Measurements from ENCODE around the gene SYAP1. TPM values are rescaled to one million over a fixed set of nuclear protein-coding genes. Genes with fewer than 3 reads are reported as not detected.
"Not testable (repeated sequence)": the region's sequence is repeated elsewhere in the genome, so short reads cannot be mapped to it uniquely, and the experiment has no call there.

The SYAP1 gene
- polyA plus RNA-seq, 1 donor = 31.3 TPM

DNA sequence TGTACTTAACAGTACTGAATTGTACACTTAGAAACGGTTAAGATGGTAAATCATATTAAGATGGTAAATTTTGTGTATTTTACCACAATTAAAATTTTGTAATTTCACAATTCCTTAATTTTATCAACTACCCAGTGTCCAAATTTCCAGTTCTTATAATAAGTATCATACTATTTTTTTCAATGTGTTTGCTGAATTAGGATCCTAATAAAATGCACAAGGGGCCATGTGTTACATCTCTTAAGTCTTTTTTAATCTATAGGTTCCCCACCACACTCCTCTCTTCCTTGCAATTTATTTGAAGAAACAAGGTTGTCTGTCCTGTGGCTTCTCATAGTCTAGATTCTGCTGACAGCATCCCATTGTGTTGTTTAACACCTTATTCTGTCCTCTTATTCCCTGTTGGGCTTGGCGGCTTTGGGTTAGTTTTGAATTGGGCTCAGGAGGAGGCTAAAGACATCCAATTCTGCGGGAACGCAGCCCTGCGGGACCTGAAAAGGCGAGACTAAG is 533 bp upstream of the SYAP1 start:
- no peak for DNase-seq
- H3K4me3 ChIP-seq (ENCODE audit: low read length) = peak overlapping the region; percentile 95
- H3K36me3 ChIP-seq (ENCODE audit: control insufficient read depth, insufficient read depth, low read length) = no peaks in the 10 kb centered on the region
- no peaks in the 10 kb centered on the region for H3K27me3 ChIP-seq (ENCODE audit: control insufficient read depth, insufficient read depth, low read length)
- peak overlapping the region; percentile 100 for H3K27ac ChIP-seq (ENCODE audit: low read length)
- WGBS (ENCODE audit: insufficient coverage, low lambda C conversion rate) = no CpG with 5 or more reads among the region's 6 CpGs
- H3K4me1 ChIP-seq (ENCODE audit: control insufficient read depth, insufficient read depth, low read length) = peaks cover 9% of the 10 kb centered on the region
- H3K9me3 ChIP-seq (ENCODE audit: control insufficient read depth, low read depth, low read length) = no peaks in the 10 kb centered on the region

DNA sequence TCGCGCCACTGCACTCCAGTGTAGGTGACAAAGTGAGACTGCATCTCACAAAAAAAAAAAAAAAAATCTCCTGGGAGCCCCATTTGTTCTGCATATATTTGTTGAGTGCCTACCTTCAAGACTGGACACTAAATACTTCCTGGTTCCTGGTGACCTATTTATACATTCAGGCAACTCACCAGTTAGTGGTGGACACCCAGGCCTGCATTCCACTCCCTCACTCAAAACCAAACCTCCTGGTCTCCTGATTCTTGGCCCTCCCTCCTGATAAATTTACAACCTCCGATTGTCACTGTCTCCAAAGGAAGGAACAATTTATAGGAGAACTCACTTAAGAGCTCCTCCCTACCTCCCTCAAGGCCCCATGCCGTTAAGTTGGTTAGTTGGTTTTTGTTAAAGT is 3.1 kb downstream of the SYAP1 start:
- WGBS (ENCODE audit: insufficient coverage, low lambda C conversion rate) = 60% methylated on average over 1 of the region's 4 CpGs
- H3K27me3 ChIP-seq (ENCODE audit: control insufficient read depth, insufficient read depth, low read length) = no peaks in the 10 kb centered on the region
- peaks cover 22% of the 10 kb centered on the region for H3K4me1 ChIP-seq (ENCODE audit: control insufficient read depth, insufficient read depth, low read length)
- peak overlapping the region; percentile 0 for H3K4me3 ChIP-seq (ENCODE audit: low read length)
- H3K36me3 ChIP-seq (ENCODE audit: control insufficient read depth, insufficient read depth, low read length) = no peaks in the 10 kb centered on the region
- no peak for DNase-seq
- no peaks in the 10 kb centered on the region for H3K9me3 ChIP-seq (ENCODE audit: control insufficient read depth, low read depth, low read length)
- peak overlapping the region; percentile 96 for H3K27ac ChIP-seq (ENCODE audit: low read length)

DNA sequence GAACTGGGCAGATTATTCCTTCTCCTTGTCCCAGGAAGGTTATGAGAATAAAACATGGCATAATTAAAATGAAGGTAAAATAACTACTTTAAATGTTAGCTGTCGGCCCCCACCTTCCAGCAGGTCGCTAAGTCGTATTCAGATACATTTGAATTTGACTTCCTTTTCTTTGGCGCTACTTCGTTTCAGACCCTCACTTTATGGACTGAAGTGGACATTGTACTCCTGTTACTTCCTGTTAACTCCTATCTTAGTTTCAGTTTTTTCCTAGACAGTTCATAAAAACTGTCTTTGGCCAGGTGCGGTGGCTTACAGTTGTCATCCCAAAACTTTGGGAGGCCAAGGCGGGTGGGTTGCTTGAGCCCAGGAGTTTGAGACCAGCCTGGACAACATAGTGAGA is 5.7 kb downstream of the SYAP1 start:
- peak; percentile 46 to 67 for DNase-seq
- peak overlapping the region; percentile 96 for H3K27ac ChIP-seq (ENCODE audit: low read length)
- no CpG with 5 or more reads among the region's 7 CpGs for WGBS (ENCODE audit: insufficient coverage, low lambda C conversion rate)

DNA sequence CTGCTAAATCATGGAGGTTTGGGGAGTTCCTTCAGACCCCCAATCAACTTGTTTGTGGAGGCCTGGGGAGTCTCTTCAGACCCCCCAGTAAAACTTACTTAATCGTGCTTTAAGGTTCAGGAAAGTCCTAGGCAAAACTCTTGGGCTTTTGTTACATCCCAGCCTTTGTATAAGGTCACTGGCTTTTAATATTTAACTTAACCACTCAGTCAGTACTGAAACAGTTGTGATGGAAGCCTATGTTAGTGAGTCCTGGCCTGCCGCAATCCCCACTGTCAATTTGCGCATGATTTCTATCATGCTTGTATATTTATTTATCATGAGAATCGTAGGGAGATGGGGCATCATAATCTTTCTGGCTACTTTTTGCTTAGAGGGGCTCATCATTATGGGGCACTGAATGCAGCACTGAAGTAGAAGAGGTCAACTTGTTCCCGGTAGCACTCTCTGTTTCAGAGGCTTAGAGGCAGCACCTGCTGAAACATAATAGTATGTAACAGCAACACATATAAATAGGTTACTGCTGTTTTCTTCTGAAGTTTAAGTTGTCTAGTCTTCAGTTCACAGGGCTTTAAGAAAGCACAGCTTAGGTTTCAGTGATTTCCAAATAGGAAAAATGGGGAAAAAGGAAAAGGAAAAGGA is 7.1 kb downstream of the SYAP1 start:
- Histone ChIP-seq H3K27ac (ENCODE audit: low read length) (peak overlapping the region; percentile 96), H3K4me1 (ENCODE audit: control insufficient read depth, insufficient read depth, low read length) (peaks cover 20% of the 10 kb centered on the region)
- DNase-seq = peak in 1 of 2 donors; percentile 61
- not testable (repeated sequence) for H3K36me3 ChIP-seq (ENCODE audit: control insufficient read depth, insufficient read depth, low read length); H3K27me3 ChIP-seq (ENCODE audit: control insufficient read depth, insufficient read depth, low read length); H3K4me3 ChIP-seq (ENCODE audit: low read length); H3K9me3 ChIP-seq (ENCODE audit: control insufficient read depth, low read depth, low read length)
- no CpG with 5 or more reads among the region's 5 CpGs for WGBS (ENCODE audit: insufficient coverage, low lambda C conversion rate)

More for the DNA sequence above, 5.7 kb downstream of the SYAP1 start:
- Histone ChIP-seq H3K9me3 (ENCODE audit: control insufficient read depth, low read depth, low read length) (no peaks in the 10 kb centered on the region), H3K27me3 (ENCODE audit: control insufficient read depth, insufficient read depth, low read length) (no peaks in the 10 kb centered on the region), H3K4me1 (ENCODE audit: control insufficient read depth, insufficient read depth, low read length) (peaks cover 24% of the 10 kb centered on the region), H3K4me3 (ENCODE audit: low read length) (no peak overlapping the region), H3K36me3 (ENCODE audit: control insufficient read depth, insufficient read depth, low read length) (no peaks in the 10 kb centered on the region)

DNA sequence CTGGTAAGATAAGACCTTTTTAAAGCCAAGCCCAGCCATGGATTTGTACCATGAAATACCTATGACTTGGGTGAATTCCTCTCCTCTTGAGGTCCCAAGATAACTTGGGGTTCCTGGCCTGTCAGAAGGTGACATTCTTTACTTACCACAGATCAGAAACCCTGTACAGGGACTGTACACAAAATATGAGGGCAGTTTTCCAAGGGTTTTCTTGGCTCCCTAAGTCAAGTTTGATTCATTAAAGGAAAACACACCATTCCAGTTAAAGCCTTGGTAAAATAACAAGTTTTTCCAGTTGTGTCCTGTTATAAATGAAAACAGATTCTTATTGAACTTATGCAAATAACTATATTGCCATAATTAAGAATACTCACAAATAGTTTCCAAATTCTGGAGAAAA is 8.2 kb downstream of the SYAP1 start:
- DNase-seq = no peak
- peak overlapping the region; percentile 56 for H3K27ac ChIP-seq (ENCODE audit: low read length)
- H3K9me3 ChIP-seq (ENCODE audit: control insufficient read depth, low read depth, low read length) = no peaks in the 10 kb centered on the region
- peaks cover 18% of the 10 kb centered on the region for H3K4me1 ChIP-seq (ENCODE audit: control insufficient read depth, insufficient read depth, low read length)
- no peaks in the 10 kb centered on the region for H3K27me3 ChIP-seq (ENCODE audit: control insufficient read depth, insufficient read depth, low read length)
- no peaks in the 10 kb centered on the region for H3K36me3 ChIP-seq (ENCODE audit: control insufficient read depth, insufficient read depth, low read length)
- H3K4me3 ChIP-seq (ENCODE audit: low read length) = no peak overlapping the region

DNA sequence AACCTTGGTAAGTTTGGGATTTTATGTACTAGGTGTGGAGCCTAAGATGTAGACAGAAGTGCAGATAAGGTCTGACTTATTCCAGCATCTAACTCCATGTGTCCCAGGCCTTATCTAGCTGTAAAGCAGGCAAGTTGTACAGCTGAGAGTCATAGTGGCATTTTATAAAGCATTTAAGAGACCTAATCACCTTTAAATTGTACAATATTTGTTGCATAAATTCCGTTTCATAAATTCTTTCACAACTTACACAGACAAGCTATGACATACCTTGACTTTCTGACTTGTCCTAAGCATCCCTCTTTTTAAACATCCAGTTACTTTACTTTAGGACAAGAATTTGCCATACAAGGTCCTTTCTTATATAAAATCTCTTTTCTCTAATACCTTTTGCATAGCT is 11.0 kb downstream of the SYAP1 start:
- Histone ChIP-seq H3K36me3 (ENCODE audit: control insufficient read depth, insufficient read depth, low read length) (peaks cover 3% of the 10 kb centered on the region), H3K9me3 (ENCODE audit: control insufficient read depth, low read depth, low read length) (no peaks in the 10 kb centered on the region), H3K27me3 (ENCODE audit: control insufficient read depth, insufficient read depth, low read length) (no peaks in the 10 kb centered on the region), H3K4me3 (ENCODE audit: low read length) (no peak overlapping the region), H3K4me1 (ENCODE audit: control insufficient read depth, insufficient read depth, low read length) (peaks cover 4% of the 10 kb centered on the region), H3K27ac (ENCODE audit: low read length) (no peak overlapping the region)
- no peak for DNase-seq
- WGBS (ENCODE audit: insufficient coverage, low lambda C conversion rate) = 100% methylated on average over 1 of the region's 1 CpG

DNA sequence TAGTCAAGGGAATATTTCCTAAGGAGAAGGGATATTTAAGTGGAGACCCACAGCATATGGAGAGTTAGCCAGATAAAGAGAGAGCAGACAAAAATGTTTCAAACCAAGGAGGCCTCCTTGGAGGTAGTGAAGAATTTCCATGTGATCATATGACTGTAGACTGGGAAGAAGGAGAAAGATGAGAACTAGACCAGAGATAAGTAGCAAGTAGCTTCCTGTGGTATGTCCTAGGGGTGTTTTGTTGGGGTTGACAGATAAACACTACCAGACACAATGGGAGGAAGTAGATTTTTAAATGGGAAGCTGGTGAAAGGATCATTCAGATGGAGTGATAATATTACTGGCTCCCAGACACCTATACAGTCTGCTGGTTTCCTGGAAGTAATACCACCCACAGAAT is 13.6 kb downstream of the SYAP1 start:
- H3K27me3 ChIP-seq (ENCODE audit: control insufficient read depth, insufficient read depth, low read length) = no peaks in the 10 kb centered on the region
- no peak overlapping the region for H3K4me3 ChIP-seq (ENCODE audit: low read length)
- no peaks in the 10 kb centered on the region for H3K9me3 ChIP-seq (ENCODE audit: control insufficient read depth, low read depth, low read length)
- H3K4me1 ChIP-seq (ENCODE audit: control insufficient read depth, insufficient read depth, low read length) = peaks cover 2% of the 10 kb centered on the region
- no peak overlapping the region for H3K27ac ChIP-seq (ENCODE audit: low read length)
- H3K36me3 ChIP-seq (ENCODE audit: control insufficient read depth, insufficient read depth, low read length) = peaks cover 22% of the 10 kb centered on the region
- DNase-seq = no peak

DNA sequence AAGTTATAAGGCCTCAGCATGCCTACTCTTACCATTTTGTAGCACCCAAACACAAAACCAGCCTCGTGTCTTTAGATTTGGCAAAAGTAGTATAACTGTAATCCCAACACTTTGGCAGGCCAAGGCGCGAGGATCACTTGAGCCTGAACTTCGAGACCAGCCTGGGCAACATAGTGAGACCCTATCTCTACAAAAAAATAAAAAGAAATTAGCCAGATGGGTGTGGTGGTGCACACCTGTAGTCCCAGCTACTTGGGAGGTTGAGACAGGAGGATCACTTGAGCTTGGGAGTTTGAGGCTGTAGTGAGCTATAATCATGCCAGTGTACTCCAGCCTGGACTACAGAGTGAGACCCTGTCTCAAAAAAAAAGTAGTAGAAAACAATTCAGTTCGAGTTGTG is 17.6 kb downstream of the SYAP1 start:
- Histone ChIP-seq H3K4me1 (ENCODE audit: control insufficient read depth, insufficient read depth, low read length) (no peaks in the 10 kb centered on the region), H3K27me3 (ENCODE audit: control insufficient read depth, insufficient read depth, low read length) (no peaks in the 10 kb centered on the region), H3K4me3 (ENCODE audit: low read length) (no peak overlapping the region), H3K36me3 (ENCODE audit: control insufficient read depth, insufficient read depth, low read length) (peaks cover 27% of the 10 kb centered on the region), H3K9me3 (ENCODE audit: control insufficient read depth, low read depth, low read length) (no peaks in the 10 kb centered on the region), H3K27ac (ENCODE audit: low read length) (no peak overlapping the region)
- DNase-seq = no peak
- no CpG with 5 or more reads among the region's 5 CpGs for WGBS (ENCODE audit: insufficient coverage, low lambda C conversion rate)

DNA sequence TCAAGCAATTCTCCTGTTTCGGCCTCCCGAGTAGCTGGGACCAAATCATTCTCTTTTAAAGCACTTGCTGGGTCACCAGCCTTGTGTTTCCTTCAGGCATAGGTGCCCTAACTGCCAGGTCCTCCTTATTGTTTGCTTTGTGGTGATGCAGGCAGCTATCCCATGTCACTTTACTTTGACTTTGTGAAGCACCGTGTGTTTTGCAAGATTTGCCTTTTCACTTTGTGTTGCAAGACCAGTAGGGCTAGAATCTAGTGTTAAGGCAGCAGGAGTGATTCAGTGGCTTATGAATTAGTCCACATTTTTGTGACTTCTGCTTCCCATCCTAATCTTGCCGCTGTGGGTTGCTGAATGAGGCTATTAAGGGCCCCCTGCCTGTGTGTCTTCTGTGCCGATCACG is 20.2 kb downstream of the SYAP1 start:
- WGBS (ENCODE audit: insufficient coverage, low lambda C conversion rate) = no CpG with 5 or more reads among the region's 6 CpGs
- Histone ChIP-seq H3K27me3 (ENCODE audit: control insufficient read depth, insufficient read depth, low read length) (no peaks in the 10 kb centered on the region), H3K36me3 (ENCODE audit: control insufficient read depth, insufficient read depth, low read length) (peaks cover 38% of the 10 kb centered on the region), H3K4me1 (ENCODE audit: control insufficient read depth, insufficient read depth, low read length) (no peaks in the 10 kb centered on the region), H3K9me3 (ENCODE audit: control insufficient read depth, low read depth, low read length) (no peaks in the 10 kb centered on the region), H3K4me3 (ENCODE audit: low read length) (no peak overlapping the region), H3K27ac (ENCODE audit: low read length) (no peak overlapping the region)
- DNase-seq = no peak

DNA sequence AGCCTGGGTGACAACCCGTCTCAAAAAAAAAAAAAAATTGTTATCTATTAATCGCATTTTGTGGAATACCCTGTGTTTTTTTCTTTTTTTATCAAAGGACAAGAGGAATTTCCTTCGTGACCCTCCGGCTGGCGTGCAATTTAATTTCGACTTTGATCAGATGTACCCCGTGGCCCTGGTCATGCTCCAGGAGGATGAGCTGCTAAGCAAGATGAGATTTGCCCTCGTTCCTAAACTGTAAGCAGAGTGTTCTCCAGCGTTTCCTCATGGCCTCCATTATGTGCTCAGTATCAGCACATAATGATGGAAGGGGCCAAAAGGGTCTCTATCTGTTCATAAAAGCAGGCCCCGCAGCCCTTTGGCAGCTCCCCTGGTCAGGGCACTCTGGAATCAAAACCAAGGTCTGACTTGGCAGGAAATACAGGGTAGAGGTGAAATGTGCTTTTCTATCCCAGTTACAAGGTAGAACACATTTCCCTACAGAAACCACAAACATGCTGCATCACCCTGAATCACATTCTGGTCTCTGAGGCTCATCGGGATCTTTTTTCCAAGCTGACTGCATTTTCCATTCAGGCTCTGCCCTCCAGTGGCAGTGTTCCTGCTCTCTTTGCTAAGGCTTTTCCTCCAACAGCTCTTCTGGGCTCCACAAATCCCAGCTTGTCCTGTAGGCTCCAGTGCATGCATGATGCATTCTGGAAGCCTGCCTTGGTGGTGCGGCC is 24.4 kb downstream of the SYAP1 start:
- Histone ChIP-seq H3K27me3 (ENCODE audit: control insufficient read depth, insufficient read depth, low read length) (no peaks in the 10 kb centered on the region), H3K9me3 (ENCODE audit: control insufficient read depth, low read depth, low read length) (no peaks in the 10 kb centered on the region), H3K27ac (ENCODE audit: low read length) (no peak overlapping the region), H3K36me3 (ENCODE audit: control insufficient read depth, insufficient read depth, low read length) (peaks cover 32% of the 10 kb centered on the region), H3K4me1 (ENCODE audit: control insufficient read depth, insufficient read depth, low read length) (no peaks in the 10 kb centered on the region), H3K4me3 (ENCODE audit: low read length) (no peak overlapping the region)
- WGBS (ENCODE audit: insufficient coverage, low lambda C conversion rate) = no CpG with 5 or more reads among the region's 12 CpGs
- no peak for DNase-seq

DNA sequence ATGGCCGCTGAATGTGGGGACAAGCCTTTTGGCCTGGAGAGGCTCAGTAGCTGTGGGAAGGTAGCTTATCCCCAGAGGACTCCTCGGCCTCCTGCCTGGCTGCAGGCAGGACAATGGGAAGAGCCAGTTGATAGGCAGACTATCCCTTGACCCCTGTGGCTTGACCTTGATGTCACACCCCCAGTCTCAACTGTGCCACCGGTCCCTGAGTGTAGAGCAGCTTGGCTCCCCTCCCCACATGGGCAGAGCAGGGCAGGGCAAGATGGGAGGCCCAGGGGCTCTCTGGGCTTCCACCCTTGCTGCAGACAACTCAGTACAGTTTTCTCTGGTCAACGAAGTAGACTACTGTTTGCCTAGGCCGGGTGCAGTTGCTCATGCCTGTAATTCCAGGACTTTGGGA is 25.7 kb downstream of the SYAP1 start:
- H3K27ac ChIP-seq (ENCODE audit: low read length) = no peak overlapping the region
- peaks cover 36% of the 10 kb centered on the region for H3K36me3 ChIP-seq (ENCODE audit: control insufficient read depth, insufficient read depth, low read length)
- H3K4me3 ChIP-seq (ENCODE audit: low read length) = no peak overlapping the region
- no peaks in the 10 kb centered on the region for H3K27me3 ChIP-seq (ENCODE audit: control insufficient read depth, insufficient read depth, low read length)
- DNase-seq = no peak
- WGBS (ENCODE audit: insufficient coverage, low lambda C conversion rate) = no CpG with 5 or more reads among the region's 5 CpGs
- H3K4me1 ChIP-seq (ENCODE audit: control insufficient read depth, insufficient read depth, low read length) = no peaks in the 10 kb centered on the region
- no peaks in the 10 kb centered on the region for H3K9me3 ChIP-seq (ENCODE audit: control insufficient read depth, low read depth, low read length)
